NCI-H446 treated with DMSO at 0.1 percent for 48 hours (cell line): ENCODE results near the gene NDUFA7.
A peak's percentile ranks its signal among the peaks of the same experiment; 100 is the strongest.
"Not testable (repeated sequence)": the region's sequence is repeated elsewhere in the genome, so short reads cannot be mapped to it uniquely, and the experiment has no call there.

ENCODE experiments used
- DNase-seq: peaks from one replicate; lab custom pipeline; 2025; lab: John Stamatoyannopoulos, UW

The NDUFA7 gene

DNA sequence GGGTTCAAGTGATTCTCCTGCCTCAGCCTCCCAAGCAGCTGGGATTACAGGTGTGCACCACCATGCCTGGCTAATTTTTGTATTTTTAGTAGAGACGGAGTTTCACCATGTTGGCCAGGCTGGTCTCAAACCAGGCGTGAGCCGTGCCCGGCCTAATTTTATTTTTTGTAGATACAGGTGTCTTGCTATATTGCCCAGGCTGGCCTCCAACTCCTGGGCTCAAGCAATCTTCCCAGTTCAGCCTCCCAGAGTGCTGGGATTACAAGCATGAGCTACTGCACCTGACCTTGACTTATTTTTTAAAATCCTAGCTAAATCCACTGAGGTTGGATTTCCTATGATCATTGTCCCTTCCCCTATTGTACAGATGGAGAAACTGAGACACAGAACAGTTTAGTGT lies 20.3 kb upstream of the NDUFA7 start:
- DNase-seq, result not testable (repeated sequence)

DNA sequence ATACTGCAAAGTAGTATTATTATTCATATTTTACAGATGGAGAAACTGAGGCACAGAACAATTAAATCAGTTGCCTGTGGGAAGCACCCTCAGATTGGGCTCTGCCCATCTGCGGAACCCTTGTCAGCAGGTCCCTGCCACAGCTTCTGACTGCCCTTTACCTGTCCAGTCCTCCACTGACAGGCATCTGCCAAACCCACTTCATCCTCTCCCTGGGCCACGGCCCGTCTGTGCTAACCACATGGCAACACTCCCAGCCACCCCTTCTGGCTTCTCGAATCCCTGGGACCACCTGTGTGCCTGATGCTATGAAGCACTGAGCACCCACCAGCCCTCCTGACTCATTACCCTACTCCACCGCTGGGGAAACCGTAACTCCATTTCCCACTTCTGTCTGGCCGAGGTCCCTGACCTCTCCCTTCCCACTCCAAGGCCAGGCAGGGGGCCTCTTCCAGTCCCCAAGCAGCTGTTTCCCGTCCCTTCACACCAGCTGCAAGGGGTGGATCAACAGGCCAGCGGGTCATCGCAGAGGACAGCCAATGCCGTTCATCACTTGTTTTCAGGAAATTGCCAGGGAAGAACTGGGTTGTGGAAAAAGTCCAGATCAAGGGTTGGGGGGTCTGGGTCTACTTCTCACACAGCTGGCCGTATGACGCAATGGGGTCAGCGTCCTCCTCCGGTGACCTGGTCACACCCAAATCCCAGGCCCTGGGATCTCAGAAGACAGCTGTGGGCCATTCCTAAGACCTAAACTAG lies 19.3 kb upstream of the NDUFA7 start:
- DNase-seq, result no peak

DNA sequence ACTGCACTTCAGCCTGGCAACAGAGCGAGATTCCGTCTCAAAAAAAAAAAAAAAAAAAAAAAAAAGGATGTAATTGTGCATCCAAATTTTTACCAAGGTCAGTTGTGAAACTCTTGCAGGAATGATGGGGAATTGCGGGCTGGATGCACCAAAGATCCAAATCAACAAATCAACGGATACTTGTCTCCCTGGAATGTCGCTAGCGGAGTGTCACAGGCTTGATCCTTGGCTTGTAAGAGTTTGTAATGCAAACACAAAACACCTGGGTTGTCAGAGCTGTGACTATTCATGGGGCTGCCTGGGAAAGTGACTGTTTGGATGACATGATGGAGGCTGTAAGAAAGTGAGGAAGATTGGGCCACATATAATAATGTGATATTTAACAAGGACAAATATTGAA lies 17.7 kb upstream of the NDUFA7 start:
- DNase-seq, result no peak

- no peak for DNase-seq
Measured at GRCh38 chr19:8337728-8338127, 16.6 kb upstream of the NDUFA7 start.

- no peak for DNase-seq
Measured at GRCh38 chr19:8336660-8337059, 15.5 kb upstream of the NDUFA7 start.

- no peak for DNase-seq
Measured at GRCh38 chr19:8336072-8336569, 14.9 kb upstream of the NDUFA7 start.

- no peak for DNase-seq
Measured at GRCh38 chr19:8335343-8336071, 14.3 kb upstream of the NDUFA7 start.

GRCh38 chr19:8334458-8335342 lies 13.5 kb upstream of the NDUFA7 start:
- DNase-seq, result peak; percentile 29

- no peak for DNase-seq
Measured at GRCh38 chr19:8333767-8334457, 12.7 kb upstream of the NDUFA7 start.

DNA sequence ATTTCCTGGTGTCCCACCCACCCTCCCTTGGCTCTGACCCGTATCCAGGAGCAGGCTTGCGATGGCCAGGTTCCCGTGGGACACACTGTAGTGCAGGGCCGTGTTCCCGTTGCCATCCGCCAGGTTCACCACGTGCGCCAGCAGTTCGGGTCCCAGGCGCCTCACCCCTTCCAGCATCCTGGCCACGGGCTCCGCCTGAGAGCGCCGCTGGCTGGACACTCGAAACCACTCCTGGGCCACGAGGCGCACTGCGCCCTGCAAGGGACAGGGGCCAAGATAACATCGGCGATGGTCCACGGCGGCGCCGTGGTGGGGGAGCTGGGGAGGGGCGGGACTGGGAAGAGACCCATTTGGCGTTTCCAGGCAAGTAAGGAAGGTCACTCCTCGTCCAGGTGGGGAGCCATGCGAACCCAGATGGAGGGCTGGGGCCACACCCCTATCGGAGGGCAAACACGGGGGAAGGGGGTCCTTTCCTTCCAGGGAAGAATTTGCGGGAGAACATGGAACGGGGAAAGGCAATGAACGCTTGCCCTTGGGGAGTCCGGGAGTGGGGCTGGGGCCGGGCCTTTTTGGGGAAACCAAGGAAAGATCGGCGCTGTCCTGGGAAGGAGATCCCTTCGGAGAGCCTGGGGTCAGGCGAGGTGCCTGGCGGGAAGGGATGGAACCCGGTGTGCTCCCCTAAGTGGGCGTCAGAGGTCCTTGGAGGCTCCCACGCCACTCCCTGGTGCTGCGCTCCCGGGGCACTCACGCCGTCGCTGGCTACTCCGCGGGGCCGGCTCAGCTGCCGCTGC lies 12.0 kb upstream of the NDUFA7 start:
- DNase-seq, result no peak

DNA sequence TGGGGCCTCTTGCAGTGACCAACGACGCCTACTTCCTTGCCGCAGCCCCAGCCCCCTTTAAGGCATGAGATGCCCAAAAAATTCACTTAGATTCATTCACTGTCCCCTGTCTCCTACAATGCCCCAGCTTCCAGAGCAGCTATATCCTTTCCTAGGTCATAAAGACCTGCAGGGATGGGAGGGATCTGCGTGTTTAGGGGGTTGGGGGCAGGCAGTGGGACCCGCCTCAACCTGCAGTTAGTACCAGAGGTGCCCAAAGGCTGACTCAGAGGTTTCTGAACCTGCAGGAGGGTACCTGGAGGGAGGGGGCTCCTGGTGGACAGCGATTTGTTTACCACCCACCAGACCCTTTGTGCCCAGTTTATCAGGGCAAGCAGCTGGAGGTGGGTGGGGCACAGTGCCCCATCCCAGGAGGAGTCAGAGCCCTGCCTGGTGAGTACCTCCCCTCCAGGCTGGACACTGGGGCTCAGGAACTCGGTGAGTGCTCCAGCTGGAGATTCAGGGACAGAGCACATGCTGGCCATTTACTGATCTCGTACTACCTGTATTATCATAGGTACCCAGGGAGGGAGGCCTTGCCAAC lies 10.2 kb upstream of the NDUFA7 start:
- no peak for DNase-seq

- no peak for DNase-seq
Measured at GRCh38 chr19:8329996-8330395, 8.8 kb upstream of the NDUFA7 start.

- DNase-seq, result no peak
Measured at GRCh38 chr19:8325454-8325853, 4.3 kb upstream of the NDUFA7 start.

DNA sequence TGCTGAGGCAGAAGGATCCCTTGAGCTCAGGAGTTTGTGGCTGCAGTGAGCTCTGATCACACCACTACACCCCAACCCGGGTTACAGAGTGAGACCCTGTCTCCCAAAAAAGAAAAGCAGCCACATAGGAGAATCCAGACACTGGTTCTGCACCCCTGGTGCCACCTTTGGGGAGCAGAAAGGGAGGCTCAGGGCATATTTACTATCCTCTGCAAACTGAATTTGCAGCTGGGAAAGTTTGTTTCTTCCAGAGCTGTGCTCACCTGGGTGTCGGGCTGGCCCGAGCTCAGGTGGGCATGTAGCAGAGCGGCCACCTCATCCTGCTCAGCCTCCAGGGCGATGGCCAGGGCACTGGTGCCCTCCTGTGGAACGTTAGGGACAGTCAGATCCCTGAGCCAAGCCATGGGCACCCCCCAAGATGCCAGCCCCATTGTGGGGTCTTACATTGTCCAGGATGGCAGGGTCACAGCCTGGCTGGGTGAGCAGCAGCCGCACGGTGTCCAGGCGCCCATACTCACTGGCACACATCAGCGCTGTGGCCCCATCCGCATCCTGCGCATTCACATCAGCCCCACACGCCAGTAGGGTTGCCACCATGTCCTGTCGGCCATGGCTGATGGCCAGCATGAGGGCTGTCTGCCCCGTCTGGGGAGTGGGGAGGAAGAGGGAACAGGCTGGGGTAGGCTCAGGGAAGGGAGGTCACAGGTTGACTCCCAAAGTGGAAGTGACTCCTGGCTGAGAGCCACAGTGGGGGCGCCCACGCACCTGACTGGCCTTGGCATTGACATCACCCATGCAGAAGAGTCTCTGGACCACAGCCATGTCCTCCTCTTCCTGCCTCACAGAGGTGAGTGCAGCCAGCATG lies 3.2 kb upstream of the NDUFA7 start:
- no peak for DNase-seq

GRCh38 chr19:8323781-8324185 lies 2.6 kb upstream of the NDUFA7 start:
- DNase-seq, result no peak

DNA sequence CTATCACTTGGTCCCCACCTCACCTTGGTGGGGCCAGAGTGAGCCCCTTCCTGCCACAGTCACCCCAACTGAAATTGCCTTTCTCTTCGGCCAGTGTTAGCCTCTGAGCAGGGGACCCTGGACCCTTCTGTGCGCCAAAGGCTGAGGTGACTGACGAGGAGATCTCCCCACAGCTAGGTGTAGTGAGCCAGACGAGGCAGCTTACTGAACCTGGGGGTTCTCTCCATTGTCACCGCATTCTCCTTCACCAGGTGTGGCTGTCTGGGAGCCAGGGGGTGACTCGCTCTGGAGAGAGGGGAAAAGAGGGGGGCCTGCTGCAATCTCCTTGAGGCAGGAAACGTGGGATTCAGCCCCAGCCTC lies 1.4 kb upstream of the NDUFA7 start:
- DNase-seq, result no peak

DNA sequence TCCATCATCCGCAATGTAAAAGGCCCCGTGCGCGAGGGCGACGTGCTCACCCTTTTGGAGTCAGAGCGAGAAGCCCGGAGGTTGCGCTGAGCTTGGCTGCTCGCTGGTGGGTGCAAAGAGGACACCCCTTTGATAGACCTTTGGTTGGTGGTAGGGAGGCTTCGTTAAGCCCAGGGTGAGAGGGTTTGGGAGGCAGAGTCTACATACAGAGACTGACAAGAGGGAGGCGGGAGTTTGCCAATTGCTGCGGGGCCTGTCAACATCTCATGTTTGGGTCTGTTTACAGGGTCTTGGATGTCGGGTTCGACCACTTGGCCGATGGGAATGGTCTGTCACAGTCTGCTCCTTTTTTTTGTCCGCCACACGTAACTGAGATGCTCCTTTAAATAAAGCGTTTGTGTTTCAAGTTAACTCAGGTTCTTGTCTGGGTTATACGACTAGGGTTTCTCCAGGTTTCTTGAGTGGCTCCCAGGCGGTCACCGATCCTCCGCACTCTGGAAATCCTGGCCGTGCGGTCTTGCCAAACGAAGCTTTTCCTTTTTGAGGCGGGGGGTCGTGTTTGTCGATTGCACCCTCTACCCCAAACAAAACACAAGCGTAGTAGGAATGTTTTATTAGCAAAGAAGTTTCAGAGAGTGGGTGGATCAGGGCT lies 937 bp upstream of the NDUFA7 start:
- DNase-seq, result no peak

DNA sequence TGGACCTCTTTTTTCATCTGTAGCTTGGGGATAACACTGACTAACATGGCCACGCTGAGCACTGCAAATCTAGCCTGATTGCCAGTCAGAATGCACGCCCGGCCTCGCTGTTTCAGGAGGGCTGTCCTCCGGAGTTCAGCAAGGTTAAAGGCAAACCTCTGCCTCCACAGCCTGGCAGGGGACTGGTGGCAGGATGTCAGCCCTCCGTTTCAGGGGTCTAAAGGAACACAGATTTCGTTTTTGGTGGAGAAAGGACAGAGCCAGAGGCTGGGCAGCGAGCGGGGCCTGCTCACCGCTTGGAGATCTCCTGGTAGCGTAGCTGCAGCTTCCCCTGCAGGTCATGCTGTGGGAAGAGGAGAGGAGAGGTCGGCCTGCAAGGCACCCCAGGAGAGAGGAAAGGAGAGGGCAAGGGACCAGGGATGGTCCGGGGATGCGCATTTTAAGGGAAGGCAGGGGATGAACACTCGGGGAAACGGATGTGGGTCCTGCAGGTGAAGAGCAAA lies 560 bp downstream of the NDUFA7 start:
- no peak for DNase-seq
